GM12872 (cell line): ENCODE results near the gene TMEM151A.

ENCODE experiments used
- CTCF ChIP-seq: IDR thresholded peaks from 3 replicates; pipeline ENCODE4 v1.5.1; 2011; ENCODE audit warnings: low read depth, mild to moderate bottlenecking, low read length, moderate library complexity; ENCODE audit not compliant: insufficient read depth

TMEM151A gene

GRCh38 chr11:66345316-66345649, 53.6 kb downstream of the TMEM151A start:
- TF ChIP-seq CTCF, result no peak
